Islet of Langerhans (tissue), 1 donor: Measurements from ENCODE around the gene MGLL.

Experiments
- FAIRE-seq: peaks from one replicate; lab custom pipeline; 2011; peaks lifted over from hg19 to GRCh38; lab: Jason Lieb, UNC

Gene MGLL

DNA sequence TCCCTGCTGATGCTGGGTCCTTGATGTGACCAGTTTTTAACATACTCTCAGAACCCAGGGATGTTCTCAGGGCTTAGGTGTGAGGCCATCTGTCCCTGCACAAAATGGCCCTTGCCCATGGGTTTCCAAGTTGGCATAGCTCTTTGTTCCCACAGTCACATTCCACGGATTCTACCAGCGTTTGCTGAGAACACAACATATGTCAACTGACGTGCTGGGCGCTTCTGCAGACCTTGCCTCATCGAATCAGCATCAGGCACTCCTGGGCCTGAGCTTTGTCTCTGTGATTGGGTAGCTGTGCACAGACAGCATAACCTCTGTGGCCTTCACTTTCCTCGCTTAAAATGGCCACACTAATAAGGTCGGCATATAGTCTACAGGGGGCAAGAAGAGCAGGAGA is 69.0 kb downstream of the MGLL start:
- FAIRE-seq, result no peak

DNA sequence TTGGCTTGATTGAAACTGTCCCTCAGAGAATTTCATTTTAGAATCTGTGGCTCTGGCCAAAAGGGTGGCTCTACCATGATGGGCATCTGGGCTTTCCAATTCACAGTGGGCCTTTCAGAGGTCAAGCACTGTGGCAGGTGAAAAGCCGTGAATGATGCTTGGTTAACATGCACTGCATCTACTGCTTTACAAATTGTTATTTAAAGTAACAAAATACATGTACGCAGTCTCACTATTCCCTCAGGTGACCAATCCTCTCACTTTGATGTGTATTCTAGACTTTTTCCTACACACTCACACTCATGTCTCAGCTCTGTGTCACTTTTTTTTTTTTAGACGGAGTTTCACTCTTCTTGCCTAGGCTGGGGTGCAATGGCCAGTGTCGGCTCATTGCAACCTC is 70.5 kb downstream of the MGLL start:
- no peak for FAIRE-seq

- FAIRE-seq, result no peak
These were observed 71.1 kb downstream of the MGLL start for GRCh38 chr3:127751163-127751621.

DNA sequence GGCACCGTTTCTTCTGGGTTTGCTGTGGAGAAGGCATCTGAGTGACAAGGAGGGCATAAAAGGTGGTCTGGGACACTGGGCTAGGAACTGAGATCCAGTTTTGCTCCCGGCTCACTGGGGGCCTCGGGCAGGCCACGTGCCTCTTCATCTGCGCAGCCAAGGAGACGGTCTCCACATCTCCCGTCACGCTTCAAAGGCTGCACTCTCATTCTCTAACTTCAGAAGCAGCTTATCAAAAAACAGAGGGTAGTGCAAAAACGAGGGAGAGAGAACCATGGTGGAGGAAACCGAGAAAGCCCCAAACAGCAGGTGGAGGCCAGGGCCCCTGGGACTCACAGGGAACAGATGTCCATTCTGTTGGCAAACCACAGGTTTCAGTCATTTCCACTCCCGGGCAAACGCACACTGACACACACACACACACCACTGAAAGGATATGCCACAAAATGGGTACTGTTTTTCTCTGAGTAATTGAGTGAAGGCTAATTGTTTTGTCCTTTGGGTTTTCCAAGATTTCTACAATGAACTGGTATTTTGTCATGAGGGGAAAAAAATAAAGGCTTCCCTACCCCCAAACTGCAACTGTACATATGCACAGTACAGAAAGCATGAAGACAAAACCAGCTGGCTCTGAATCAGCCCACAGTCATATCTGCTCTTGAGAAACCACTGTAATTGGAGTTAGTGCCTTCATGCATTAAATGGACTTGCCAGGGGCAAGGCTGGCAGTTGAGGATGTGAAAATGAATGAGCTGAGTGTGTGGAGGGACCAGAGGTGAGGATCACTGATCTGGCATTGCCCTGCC is 71.9 kb downstream of the MGLL start:
- FAIRE-seq, result no peak

DNA sequence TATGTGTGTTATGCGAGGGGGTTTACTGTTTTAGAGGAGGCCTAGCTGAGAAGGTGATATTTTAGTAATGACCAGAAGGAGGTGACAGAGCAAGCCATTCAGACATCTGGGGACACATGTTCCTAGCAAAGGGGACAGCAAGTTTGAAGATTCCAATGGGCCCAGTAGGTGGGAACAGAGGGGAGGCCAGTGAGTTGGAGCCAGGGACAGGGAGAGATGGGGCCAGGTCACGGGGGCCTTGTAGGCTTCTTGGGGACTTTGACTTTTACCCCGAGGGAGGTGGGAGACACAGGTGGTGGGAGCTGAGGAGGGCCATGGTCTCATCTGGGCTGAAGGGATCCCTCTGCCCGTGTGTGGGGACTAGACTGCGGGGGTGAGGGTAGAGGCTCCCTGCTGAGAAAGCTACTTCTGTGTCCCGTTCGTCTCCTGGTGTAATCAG is 72.5 kb downstream of the MGLL start:
- no peak for FAIRE-seq

- no peak for FAIRE-seq
These were observed 73.0 kb downstream of the MGLL start for GRCh38 chr3:127749361-127749760.

DNA sequence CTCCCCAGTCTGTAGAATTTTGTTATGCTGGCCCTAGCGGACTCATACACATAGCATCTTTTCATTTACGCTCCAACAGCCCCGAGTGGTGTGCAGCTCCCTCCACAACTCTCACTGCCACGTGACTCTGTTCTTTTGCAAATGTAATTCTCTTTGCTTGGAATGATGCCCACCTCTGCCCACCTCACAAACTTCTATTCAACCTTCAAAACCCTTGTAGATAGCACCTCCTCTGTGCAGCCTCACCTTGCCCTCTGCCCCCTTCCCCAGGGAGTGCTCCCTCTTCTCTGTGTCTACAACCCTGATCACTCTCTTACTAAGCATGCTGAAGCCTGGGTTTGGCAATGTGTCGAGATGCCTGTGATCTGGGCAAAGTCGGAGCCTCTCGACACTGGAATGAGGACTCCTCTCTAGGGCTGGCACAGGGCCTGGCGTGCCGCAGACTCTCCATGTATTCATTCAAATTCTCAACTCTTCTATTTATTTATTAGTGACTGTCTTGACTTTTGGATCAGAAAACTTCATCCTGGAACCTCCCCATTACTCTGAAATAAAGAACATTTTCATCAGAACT is 73.5 kb downstream of the MGLL start:
- no peak for FAIRE-seq

- no peak for FAIRE-seq
These were observed 74.4 kb downstream of the MGLL start for GRCh38 chr3:127747751-127748521.

- no peak for FAIRE-seq
These were observed 75.2 kb downstream of the MGLL start for GRCh38 chr3:127747066-127747465.

GRCh38 chr3:127746400-127747057 is 75.8 kb downstream of the MGLL start:
- no peak for FAIRE-seq

DNA sequence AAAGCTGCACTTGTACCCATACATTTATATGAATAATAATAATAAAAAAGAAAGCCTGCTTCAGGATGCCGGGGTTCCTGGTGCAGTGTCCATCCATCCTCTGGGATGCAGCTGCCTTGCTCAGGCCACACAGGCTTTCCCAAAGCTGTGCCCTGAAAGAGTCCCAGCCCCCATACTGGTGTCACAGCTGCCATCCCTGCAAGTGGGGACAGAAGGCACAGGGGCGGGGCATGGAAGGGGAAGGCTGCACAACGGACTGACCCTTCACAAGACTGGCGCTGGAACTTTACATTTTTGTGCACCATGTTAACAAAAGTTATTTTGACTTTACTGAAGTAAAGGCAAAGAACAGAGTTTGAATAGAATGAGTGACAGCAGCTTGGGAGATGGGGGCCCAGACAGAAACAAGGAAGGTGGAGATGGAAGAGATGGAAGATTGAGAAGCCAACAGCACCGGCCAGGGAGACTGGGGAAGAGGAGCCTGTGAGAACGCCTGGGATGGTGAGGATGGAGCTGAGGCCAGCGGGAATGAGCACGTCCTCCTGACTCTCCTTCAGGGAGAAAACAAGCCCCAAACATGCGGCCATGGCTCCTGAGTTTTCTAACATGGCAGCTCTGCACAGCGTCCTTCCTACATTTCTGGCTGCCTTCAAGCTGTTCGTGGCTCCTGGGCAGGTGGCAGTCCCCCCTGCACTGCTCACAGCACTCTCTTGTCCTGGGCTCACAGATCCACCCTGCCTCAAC is 76.5 kb downstream of the MGLL start:
- FAIRE-seq, result no peak

DNA sequence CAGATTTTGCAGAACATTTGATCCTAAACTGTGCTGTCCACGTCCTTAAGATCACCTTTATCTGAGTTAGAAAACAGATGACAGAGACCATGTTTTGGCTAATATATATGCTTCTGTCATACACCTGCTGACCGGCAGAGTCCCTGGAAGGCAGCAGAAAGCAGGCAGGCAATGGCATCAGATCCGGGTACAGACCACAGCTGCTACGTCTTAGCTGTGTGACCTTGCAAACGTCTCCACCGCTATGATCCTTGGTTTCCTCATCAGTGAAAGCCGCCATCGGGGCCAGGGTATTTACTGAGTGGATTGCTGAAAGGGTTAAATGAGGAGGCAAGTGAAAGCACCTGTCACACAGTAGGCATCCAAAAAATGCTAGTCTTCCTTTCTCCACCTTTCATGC is 77.4 kb downstream of the MGLL start:
- no peak for FAIRE-seq

DNA sequence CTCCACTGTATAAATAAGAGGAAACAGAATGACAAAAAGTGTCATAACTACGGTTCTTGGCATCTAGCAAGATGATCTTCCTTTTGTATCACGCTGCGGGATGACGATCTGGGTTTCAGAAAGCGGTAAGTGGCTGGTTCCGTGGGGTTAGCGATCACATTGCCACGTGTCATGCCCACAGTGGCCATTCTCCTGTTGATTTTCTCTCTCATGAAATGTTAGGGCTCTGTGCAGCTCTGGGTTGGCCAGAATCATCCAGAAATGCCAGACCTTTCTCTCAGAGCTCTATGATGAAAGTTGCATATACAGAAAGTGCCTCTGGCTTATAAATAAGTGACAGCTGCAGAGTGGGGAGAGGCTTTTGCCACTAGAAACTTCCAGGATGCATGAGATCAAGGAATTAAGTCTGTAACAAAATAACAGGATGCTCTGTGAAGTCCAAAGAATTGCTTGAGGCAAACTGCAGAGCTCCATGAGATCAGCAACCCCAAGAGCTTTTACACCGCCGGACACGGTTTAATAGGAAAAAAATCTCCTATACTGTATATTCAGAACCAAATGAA is 78.0 kb downstream of the MGLL start:
- FAIRE-seq, result no peak

DNA sequence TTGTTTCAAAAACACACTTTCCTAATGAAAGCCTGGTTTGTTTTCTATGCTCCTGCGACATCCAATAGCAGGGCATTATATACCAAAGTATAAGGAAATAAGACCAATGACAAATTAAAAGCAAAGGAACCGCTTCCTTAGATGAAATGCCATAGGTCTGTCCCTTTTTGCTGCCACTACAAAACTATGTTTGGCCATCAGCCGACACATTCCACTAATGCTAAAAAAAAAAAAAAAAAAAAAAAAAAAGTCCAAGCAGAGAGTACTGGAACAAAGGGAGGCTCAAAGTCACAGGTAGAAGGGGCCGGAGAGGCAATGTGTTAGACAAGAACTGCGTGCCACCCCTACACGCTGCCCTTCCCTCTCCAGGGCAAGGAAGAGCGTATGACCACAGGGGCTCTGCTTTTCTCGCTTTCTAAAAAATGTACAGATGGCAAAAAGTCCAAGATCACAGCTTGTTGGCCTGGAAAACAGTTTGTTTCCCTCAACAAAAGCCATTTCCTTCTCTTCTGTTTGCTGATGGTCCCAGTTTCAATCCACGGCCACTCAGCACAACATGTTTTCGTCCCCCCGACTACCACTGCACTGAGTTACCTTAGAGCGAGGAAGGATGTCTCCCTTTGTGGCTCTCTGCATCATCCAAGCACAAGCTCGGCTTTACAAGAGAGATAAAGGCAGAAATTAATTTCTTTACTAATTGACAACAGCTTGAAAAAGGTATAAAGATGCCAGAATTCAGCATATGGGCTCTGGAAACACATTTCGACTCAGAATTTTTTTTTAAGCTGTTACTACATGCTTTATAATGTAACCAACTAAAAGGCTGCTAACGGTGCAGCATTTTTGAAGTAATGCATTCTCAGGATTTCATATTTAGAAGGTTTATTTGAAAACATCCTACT is 78.7 kb downstream of the MGLL start:
- no peak for FAIRE-seq

DNA sequence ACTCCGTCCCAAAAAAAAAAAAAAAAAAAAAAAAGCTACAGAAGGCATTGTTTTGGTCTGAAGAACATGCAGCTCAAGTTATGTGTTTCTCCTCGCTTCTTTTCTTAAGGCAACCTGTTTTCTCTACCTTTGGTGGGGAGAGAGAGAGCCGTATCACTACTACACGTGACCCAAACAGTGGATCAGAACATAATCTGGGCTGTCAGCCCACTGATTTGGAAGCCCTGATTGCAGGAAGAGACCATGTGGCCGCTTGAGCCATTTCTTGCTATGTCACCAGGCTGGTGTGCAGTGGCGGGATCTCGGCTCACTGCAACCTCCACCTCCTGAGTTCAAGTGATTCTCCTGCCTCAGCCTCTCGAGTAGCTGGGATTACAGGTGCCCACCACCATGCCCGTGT is 79.7 kb downstream of the MGLL start:
- no peak for FAIRE-seq

DNA sequence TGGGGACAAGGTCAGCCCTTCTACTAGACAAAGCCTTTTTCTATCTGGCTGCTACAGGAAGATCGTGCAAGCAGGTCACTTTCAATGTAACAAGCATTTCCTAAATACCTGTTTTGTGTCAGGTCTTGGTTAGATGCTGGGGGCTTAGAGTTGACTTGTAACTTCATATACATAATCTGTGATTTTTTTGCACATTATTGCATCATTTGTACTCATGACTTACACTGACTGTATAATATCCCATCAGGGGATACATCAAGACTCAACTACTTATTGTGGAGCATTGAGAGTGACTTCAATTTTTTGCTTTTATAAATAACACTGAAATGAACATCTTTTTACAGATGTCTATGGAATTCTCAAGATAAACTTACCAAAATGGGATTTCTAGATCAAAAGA is 80.6 kb downstream of the MGLL start:
- no peak for FAIRE-seq

- no peak for FAIRE-seq
These were observed 81.1 kb downstream of the MGLL start for GRCh38 chr3:127741246-127741645.

GRCh38 chr3:127740136-127740915 is 82.0 kb downstream of the MGLL start:
- no peak for FAIRE-seq

GRCh38 chr3:127739347-127740135 is 82.8 kb downstream of the MGLL start:
- no peak for FAIRE-seq
